Fibroblast of skin of right quadriceps (primary cell): ENCODE data around the gene CHPF.

ENCODE experiments used
- DNase-seq: peaks from one replicate; pipeline ENCODE4 v3.0.0-alpha.2; 2013

Gene CHPF

GRCh38 chr2:219511547-219512325 is 31.9 kb downstream of the CHPF start:
- no peak for DNase-seq

- no peak for DNase-seq
Observed at GRCh38 chr2:219510512-219511135, 33.0 kb downstream of the CHPF start.

- peak; percentile 41 for DNase-seq
Observed at GRCh38 chr2:219509780-219510511, 33.7 kb downstream of the CHPF start.

- no peak for DNase-seq
Observed at GRCh38 chr2:219508971-219509779, 34.4 kb downstream of the CHPF start.

GRCh38 chr2:219508444-219508734 is 35.2 kb downstream of the CHPF start:
- no peak for DNase-seq

- DNase-seq: no peak
Observed at GRCh38 chr2:219507581-219508443, 35.8 kb downstream of the CHPF start.

GRCh38 chr2:219506802-219507526 is 36.6 kb downstream of the CHPF start:
- DNase-seq: no peak

- DNase-seq: no peak
Observed at GRCh38 chr2:219506153-219506801, 37.3 kb downstream of the CHPF start.

- no peak for DNase-seq
Observed at GRCh38 chr2:219505585-219505984, 38.0 kb downstream of the CHPF start.

GRCh38 chr2:219502618-219503017 is 41.0 kb downstream of the CHPF start:
- DNase-seq: no peak

- no peak for DNase-seq
Observed at GRCh38 chr2:219501849-219502248, 41.8 kb downstream of the CHPF start.

GRCh38 chr2:219500135-219500534 is 43.5 kb downstream of the CHPF start:
- DNase-seq: peak; percentile 64

GRCh38 chr2:219499555-219499954 is 44.1 kb downstream of the CHPF start:
- no peak for DNase-seq

GRCh38 chr2:219499058-219499307 is 44.6 kb downstream of the CHPF start:
- no peak for DNase-seq

- DNase-seq: peak; percentile 99
Observed at GRCh38 chr2:219498280-219499057, 45.1 kb downstream of the CHPF start, which contains the start of gene GMPPA. GMPPA (plus strand) TSS chr2:219498891; CDS start chr2:219499976, 1,085 bp downstream.

- DNase-seq: peak; percentile 51
Observed at GRCh38 chr2:219497495-219498279, 45.9 kb downstream of the CHPF start.

- DNase-seq: no peak
Observed at GRCh38 chr2:219496825-219497494, 46.6 kb downstream of the CHPF start.

GRCh38 chr2:219496247-219496824 is 47.3 kb downstream of the CHPF start:
- no peak for DNase-seq
